Measurements from ENCODE around the gene CCDC110.

GRCh38 chr4:185515248-185515647 is 43.7 kb upstream of the CCDC110 start:
- no peak for TF ChIP-seq CTCF (IDR thresholded peaks at IDR 0.05)
- TF ChIP-seq POLR2A (IDR thresholded peaks at IDR 0.05) = no peak

All from heart left ventricle (tissue), 13 donors.